Effector CD8-positive, alpha-beta T cell (primary cell): ENCODE data around the gene WDR3.
A peak's percentile ranks its signal among the peaks of the same experiment; 100 is the strongest.
"Not testable (repeated sequence)": the region's sequence is repeated elsewhere in the genome, so short reads cannot be mapped to it uniquely, and the experiment has no call there.

Experiments
- DNase-seq: peaks from one replicate; lab custom pipeline; 2025; lab: John Stamatoyannopoulos, UW
- total RNA-seq, 4 experiments: gene quantifications; one replicate each; lab custom pipeline; 2026; lab: John Stamatoyannopoulos, UW

Gene WDR3
- total RNA-seq: 48.2 to 153 (median 65.3) reads per million in 4 experiments

DNA sequence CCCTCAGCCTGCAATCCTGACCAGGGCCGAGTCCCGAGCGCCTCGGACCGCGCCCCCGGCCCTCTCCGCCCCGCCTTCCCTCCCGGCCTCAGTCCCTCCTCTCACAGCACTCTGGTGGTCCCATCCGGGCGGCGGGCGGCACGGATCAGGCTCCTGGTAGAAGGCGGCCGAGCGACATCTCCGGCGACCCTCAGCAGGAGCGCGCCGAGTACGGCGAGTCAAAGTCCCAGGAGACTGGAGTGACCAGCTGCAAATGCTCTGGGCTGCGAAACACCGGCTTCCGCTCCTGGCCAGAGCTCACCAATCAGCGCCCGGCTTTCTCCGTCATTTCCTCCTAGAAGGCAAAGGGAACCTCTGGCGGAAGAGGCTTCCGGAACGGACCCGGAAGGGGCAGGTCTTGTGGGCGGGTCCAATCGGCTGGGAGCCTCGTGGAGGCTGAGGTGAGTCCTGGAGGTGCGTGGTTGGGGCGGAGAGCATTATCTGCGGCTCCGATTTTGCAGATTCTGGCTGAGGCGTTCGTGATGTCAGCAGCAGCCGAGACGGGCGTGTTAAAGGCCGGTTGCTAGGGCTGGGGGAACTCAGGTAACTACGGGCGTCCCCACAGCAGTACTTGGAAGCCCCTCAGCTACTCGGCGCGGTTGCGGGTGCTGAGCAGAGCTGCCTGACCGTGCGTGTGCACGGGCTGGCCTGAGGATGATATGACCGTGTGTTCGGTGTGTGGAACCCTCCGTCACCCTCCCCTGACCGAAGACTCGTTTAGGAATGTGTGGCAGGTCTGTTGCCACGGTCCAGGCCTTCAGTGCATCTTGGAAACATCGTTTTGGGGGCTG lies at the start of gene WDR3, which contains the start of gene GDAP2:
TSS of gene WDR3 (plus strand) at position 397 of the 830 bp plus-strand sequence. CDS start 3,581 bp downstream, outside the sequence.
TSS of gene GDAP2 (minus strand) at position 279 of the 830 bp plus-strand sequence. CDS start 9,264 bp downstream, outside the sequence.
- peak; percentile 93 for DNase-seq

- no peak for DNase-seq
These were observed 45.9 kb upstream of the WDR3 start for GRCh38 chr1:117883616-117884015.

DNA sequence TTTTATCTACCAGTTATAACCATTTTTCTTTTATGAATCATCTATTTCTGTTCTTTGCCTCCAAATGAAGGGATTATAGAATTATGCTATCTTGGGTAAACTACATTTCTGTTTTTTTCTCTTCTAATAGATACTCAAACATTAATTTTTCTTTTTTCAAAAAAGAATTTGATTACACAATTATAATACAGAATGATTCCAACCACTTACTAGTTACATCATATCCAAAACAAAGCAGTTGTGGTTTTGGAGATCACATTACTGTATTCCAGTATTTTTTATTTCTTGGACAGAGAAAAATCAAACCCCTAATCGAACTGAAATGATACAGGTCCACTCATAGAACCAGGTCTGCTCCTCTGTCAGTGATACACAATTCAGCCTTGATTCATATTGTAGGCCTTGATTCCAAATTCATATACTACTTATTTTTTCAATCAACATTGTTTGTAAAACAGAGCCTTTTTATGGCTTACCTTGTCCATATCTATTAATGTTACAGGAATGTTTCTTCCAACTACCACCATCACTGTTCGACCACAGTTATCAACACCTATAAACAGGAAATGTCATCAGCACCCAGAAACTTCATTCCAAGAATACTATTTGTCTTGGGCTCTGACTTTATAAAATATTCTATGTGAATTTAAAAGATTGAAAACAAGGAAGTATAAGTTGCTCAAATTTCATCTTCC lies 43.3 kb upstream of the WDR3 start:
- DNase-seq: no peak

DNA sequence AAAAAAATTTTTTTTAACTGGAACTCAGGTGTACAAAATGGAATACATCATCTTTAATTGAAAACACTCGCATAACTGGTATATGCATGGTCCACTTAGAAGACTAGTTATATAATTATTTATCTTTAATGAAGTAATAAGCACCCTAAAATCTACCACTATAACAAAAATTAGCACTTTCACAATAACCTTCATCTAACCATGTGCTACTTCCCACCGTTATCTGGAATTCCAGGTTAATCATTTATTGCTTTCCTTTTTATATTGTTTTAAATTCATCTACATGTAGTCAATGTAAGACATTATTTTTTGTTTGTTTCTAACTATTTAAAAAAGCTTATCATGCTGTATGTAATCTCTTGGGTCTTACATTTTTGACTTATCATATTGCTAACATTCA lies 39.1 kb upstream of the WDR3 start:
- no peak for DNase-seq

DNA sequence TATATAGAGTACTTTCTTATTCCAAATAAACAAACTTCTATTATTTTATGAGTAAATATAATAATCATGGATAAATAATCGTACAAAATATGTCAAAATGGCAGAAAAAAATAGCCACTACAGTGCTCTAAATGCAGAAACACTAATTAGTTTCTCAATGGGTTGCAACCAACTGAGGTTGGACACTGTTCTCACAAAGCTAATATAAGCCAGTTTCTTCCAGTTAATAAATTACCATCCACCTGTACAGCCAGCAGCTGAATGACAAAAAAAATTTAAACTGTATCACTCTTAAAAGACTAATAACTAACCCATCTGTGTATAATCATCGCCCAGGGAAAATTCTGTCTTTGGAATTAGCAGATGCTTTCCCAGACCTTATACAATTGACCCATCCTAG lies 37.0 kb upstream of the WDR3 start:
- DNase-seq: no peak

DNA sequence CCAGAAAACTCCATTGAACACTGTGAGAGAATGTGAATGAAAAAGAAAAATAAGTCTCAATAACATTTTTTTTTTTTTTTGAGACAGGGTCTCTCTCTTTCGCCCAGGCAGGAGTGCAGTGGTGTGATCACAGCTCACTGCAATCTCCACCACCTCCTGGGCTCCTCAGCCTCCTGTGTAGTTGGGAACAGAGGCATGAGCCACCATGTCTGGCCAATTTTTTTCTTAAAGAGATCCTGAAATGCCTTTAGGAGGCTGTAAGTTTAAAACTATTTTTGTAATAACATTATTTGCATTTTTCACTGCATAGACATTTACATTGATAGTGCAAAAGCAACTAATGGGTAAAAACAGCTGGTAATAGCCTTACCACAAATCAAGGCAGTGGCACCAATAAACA lies 35.5 kb upstream of the WDR3 start:
- no peak for DNase-seq

- peak; percentile 7 for DNase-seq
These were observed 33.9 kb upstream of the WDR3 start for GRCh38 chr1:117895482-117896114.

DNA sequence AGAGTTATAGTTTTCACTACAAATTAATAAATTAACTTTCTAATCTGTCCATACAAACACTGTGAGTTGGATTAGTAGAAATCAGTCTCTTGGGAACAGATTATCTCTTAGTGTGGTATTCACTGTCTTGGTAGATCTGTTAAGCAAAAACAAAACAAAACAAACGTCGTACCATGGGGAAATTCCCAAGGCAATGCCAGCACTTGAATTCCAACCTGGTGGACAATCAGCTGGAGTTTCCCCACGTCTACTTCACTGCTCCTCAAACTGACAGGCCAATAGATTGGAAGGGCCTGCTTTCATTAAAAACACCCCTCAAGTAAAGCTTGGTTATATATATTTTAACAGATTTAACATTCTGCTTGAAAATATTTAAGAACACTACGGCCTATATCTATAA lies 32.0 kb upstream of the WDR3 start:
- no peak for DNase-seq

- no peak for DNase-seq
These were observed 29.7 kb upstream of the WDR3 start for GRCh38 chr1:117899801-117900200.

- no peak for DNase-seq
These were observed 26.6 kb upstream of the WDR3 start for GRCh38 chr1:117902944-117903343.

DNA sequence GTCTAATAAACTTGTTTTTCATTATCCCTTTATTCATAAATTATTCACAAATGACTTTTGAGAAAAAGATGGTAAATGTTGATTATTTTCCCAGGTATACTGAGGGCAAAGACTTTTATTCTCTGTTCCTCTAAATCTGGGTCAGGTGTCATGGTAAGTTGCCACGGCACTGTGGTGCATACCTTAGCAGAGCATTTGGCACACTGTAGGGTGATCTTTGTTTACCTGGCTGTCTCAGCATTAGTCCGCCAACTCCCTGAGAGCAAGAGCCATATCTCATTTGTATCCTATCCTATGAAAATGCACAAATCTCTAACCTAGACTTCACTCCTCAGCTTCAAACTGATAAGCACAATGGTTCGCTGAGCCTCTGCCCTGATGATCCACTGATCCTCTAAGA lies 25.1 kb upstream of the WDR3 start:
- DNase-seq: no peak

DNA sequence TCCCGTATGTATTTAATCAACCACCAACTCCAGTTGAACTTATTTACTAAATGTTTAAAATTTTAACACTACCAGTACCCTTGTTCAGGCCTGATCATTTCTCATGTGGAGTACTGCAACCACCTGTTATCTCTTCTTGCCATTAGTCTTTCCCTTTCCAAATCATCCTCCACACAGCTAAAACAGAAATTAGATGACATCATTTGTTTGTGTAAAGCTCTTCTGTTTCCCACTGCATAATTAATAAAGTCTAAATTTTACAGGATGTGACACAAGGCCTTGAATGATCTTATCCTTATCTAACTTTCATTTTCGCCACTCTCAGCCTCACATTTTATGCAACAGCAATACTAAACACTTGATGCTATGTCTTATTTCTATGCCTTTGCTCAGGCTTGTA lies 24.5 kb upstream of the WDR3 start:
- no peak for DNase-seq

GRCh38 chr1:117911051-117911450 lies 18.5 kb upstream of the WDR3 start:
- no peak for DNase-seq

DNA sequence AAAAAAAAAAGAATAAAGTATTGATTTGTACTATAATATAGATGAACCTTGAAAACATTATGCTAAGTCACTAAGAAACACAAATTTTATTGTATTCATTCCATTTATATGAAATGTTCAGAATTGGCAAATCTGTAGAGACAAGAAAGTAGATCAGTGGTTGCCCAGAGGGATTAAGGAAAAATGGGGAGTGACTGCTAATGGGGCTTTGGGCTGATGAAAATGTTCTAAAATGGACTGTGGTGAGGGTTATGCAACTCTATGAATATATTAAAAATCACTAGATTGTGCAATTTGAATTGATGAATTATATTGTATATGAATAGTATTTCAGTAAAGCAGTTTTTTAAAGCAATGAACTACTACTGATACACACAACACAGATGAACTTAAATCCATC lies 10.2 kb upstream of the WDR3 start:
- no peak for DNase-seq

- DNase-seq: no peak
These were observed 7.5 kb upstream of the WDR3 start for GRCh38 chr1:117921991-117922390.

DNA sequence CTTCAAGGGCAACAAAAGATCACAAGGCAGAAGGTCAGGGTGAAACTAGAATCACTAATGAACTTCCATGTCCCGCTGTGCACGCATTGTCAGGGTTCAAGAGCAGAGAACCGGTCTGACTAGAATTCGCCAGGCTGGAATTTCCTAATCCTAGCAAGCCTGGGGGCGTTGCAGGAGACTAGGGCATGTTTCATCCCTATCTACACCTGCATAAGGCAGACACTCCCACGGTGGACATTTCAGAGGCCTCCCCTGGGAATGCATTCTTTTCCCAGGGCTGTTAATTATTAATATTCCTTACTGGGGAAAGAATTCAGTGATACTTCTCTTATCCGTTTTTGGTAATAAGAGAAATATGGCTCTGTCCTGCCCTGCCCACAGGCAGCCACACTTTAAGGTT lies 6.8 kb upstream of the WDR3 start:
- not testable (repeated sequence) for DNase-seq

DNA sequence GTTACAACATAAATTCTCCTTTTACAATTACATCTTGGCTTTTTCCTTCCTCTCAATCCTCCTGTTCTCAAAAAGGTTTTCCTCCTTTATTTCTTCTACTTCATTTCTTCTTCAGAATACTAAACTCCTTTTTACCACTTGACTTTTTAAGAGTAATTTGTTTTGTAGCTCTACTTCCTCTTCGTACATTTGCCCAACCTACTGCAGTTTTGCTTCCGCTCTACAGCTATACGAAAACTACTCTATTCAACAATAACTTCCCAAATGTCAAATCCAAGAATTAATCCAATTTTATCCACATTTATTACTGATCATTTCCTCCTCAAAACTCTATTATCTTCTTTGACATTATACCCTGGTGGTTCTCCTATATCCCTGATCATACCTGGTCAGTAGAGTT lies 3.6 kb upstream of the WDR3 start:
- no peak for DNase-seq

- peak; percentile 30 for DNase-seq
These were observed 627 bp upstream of the WDR3 start for GRCh38 chr1:117928881-117929342.

GRCh38 chr1:117930173-117930447 lies 571 bp downstream of the WDR3 start:
- no peak for DNase-seq

DNA sequence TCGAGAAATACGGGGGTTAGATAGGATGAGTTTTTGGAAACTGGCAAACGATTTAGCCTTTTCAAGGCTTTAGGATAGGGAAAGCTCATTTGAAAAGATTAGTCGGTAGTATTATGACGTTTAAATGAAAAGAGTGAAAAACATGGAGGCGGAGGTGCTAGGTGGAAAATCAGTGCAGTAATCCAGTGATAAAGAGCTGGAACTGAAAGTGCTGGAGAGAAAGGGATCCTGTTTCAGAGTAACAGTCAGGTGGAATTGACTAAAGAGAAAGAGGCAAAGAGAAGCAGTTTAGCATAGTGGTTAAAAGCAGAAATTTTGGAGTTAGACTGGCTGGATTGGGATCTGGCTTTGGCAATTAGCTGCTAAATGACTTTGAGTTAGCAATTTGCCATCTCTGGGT lies 945 bp downstream of the WDR3 start:
- DNase-seq: no peak

DNA sequence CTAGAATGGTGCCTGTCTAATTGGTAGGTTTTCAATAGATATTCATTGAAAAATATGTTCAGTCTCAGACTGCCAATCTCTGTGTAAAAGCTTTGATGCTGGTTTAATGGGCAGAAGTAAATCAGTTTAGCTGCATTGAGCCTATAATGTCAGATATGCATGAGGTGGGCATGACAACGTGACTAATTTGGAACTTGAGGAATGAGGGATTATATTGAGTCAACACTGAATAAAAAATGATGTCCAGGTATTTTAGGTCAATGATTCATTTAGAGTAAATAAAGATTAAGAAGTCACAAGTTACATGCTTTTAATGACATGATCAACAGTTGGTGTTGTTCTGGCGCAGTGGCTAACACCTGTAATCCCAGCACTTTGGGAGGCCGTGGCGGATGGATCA lies 3.0 kb downstream of the WDR3 start:
- no peak for DNase-seq

GRCh38 chr1:117933769-117934168 lies 4.2 kb downstream of the WDR3 start:
- no peak for DNase-seq

DNA sequence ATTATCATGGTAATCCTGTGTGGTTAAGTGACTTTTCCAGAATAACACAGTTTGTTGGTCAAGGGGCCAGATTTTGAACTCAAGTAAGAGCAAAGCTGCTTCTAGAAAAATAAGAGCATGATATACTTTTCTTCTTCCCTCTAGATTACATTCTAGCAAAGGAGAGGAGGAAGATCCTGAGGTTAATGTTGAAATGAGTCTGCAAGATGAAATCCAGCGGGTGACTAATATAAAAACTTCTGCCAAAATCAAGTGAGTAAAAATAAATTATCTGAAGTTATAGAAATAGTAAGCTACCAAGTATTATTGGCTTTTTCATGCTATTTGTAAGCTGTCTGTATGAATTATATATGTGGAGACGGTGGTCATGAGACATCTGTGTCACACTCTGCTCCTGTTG lies 12.8 kb downstream of the WDR3 start:
- DNase-seq: no peak
